GM18499 (cell line): Measurements from ENCODE around the gene GALR1.
"Not testable (repeated sequence)": the region's sequence is repeated elsewhere in the genome, so short reads cannot be mapped to it uniquely, and the experiment has no call there.

Source experiments
- ATAC-seq: cut with Tn5 transposase; IDR thresholded peaks from one replicate; pipeline ENCODE4 v1.9.1; 2021; ENCODE audit warnings: moderate number of reproducible peaks; ENCODE audit not compliant: insufficient read depth, unreplicated experiment

Gene GALR1, protein sequence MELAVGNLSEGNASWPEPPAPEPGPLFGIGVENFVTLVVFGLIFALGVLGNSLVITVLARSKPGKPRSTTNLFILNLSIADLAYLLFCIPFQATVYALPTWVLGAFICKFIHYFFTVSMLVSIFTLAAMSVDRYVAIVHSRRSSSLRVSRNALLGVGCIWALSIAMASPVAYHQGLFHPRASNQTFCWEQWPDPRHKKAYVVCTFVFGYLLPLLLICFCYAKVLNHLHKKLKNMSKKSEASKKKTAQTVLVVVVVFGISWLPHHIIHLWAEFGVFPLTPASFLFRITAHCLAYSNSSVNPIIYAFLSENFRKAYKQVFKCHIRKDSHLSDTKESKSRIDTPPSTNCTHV

GRCh38 chr18:77249569-77250500, at the start of gene GALR1:
Gene GALR1 (plus strand): TSS chr18:77249848. CDS start chr18:77250549, 701 bp downstream.
- no peak for ATAC-seq

GRCh38 chr18:77201506-77201905, 48.1 kb upstream of the GALR1 start:
- no peak for ATAC-seq

DNA sequence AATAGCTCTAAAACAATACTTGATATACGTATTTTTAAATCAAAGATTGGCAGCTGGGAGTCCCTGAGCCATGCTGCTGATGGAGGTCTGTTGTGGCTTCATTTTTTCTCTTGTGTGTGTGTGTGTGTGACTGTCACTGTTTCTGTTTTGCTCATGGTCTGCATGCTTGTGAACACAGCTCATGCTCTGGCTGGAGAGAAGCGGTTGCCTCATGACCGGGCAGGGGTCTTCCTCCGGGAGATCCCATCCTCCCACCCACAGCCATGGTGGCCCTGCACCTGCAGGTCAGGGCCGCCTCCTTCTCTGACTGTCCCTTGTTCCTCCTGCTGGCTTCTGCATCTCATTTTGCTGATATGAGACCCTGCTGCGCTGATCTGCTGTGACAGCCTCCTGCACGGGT, 47.3 kb upstream of the GALR1 start:
- ATAC-seq: no peak

GRCh38 chr18:77203071-77203470, 46.6 kb upstream of the GALR1 start:
- no peak for ATAC-seq

DNA sequence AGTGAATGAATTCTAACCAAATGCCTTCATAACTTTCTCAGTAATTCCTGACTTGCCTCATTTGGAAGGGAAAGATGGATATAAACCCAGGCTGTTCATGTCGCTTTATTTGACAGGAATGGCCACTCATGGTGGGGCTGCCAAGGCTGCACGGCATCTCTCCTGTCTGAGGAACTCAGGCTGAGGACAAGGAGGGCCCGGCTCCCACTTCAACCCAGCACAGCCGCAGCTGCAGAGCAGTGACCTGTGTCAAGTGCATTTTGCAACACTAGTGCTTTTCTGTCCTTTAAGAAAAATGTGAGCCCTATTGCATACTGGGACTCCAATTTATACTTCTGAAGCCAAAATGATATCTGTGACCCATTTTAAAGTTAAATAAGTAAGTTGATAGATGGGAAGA, 45.8 kb upstream of the GALR1 start:
- ATAC-seq: no peak

- no peak for ATAC-seq
Measured at GRCh38 chr18:77205769-77206168, 43.9 kb upstream of the GALR1 start.

GRCh38 chr18:77206676-77207374, 42.8 kb upstream of the GALR1 start:
- ATAC-seq: no peak

DNA sequence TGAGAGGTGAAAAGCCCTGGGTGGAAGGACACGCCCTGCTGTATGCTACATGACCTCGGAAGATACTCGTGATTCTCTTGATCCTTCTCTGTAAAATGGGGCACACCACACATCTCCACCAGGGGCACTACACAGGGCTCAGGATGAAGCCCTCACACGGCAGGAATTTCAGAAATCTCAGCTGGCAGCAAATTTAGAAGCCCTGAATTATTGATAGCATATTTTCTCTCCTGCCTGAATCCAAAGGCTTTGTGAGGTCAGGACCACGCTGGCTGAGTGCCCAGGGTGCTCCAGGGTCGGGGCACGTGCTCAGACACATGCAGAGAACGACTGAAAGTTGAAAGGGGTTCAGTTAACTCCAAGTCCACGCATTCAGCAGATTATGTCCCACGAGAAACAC, 42.1 kb upstream of the GALR1 start:
- ATAC-seq: no peak

- peak; percentile 80 for ATAC-seq
Measured at GRCh38 chr18:77208964-77209363, 40.7 kb upstream of the GALR1 start.

DNA sequence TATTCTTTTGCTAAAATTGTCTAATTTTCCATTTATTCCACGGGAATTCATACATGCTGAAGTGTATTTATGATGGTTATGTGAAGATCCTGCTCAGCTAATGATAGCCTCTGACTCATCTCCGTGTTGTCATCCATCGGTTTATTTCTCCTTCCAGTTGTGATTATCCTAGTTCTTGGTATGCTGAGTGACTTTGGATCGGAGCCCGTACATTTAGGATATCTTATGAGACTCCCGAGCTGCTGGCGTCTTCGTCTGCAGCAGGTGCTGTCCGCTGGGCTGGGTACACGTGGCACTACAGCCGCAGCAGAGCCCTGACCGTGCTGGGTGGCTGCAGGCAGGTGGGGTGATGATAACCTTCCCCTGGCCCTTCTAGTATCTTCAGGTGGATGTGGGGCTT, 40.1 kb upstream of the GALR1 start:
- no peak for ATAC-seq

GRCh38 chr18:77210249-77210648, 39.4 kb upstream of the GALR1 start:
- ATAC-seq: no peak

DNA sequence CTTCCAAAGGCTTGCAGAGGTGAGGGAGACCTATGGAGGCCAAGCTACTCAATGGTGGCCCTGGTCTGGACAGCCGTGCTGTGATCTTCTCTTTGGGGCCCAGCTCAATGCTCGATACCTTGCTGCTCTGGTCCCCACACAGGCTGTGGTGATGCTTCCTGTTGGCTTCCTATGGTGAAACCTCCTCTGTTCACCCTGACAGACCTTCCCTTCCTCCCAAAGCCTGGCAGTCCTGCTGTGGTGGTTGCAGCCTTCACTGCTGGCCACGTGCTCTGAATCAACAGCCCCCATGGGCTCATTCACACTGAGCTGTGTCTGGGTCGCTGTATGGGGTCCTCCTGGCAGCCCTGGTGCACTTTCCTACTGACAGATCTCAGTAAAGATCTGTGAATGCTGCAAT, 31.0 kb upstream of the GALR1 start:
- no peak for ATAC-seq

- no peak for ATAC-seq
Measured at GRCh38 chr18:77220726-77221125, 28.9 kb upstream of the GALR1 start.

DNA sequence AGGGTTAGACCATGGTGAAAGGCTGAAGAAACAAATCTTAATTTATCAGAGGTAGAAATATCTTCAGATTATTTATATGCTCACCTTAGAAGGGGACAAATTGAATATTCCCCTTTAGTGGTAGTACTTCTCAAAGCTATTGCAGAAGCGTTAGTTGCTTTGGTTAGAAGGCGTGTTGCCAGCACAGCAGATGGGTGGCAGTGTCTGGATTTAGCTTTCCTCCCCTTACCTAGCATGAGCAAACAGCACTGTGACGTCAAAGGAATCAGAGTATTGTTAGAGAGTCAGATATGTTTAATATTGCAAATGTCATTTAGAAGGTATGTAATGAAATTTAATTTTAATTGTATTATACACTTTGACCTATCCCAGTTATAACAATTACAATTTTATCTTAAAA, 27.2 kb upstream of the GALR1 start:
- no peak for ATAC-seq

- no peak for ATAC-seq
Measured at GRCh38 chr18:77223221-77223639, 26.4 kb upstream of the GALR1 start.

- no peak for ATAC-seq
Measured at GRCh38 chr18:77223653-77224052, 26.0 kb upstream of the GALR1 start.

DNA sequence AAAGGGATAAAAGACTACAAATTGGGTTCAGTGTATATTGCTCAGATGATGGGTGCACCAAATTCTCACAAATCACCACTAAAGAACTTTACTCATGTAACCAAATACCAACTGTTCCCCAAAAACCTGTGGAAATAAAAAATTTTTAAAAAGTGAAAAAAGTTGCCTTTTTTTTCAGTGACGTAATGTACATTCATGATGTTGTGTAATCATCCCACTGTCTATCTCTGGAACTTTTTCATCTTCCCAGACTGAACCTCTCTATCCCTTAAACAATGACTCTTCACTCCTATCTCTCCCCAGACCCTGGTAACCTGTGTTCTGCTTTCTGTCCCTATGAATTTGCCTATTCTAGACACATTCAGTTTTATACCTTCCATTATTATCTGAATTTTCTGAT, 19.0 kb upstream of the GALR1 start:
- no peak for ATAC-seq

- ATAC-seq: no peak
Measured at GRCh38 chr18:77234504-77235365, 14.9 kb upstream of the GALR1 start.

DNA sequence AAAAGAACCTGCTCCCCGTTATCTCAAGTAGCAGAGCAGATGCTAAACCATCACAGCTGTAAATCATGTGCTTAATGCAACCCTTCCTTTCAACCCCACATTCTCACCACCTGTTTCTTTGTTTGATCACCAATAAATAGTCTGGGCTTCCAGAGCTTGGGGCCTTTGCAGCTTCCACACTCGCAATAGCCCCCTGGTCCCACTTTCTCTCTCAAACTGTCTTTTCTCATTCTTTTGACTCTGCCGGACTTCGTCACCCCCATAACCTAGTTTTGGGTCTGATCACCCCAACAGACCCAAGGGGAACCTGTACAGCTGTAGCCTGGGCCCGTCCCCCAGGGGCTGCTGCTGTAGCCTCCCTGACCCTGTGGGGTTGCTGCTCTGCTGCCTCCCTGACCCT, 10.4 kb upstream of the GALR1 start:
- ATAC-seq: not testable (repeated sequence)
